ENCODE results near the gene TRAF1.

- TF ChIP-seq EZH2 (IDR thresholded peaks at IDR 0.05) (no peak), POLR2AphosphoS5 (IDR thresholded peaks at IDR 0.05; ENCODE audit: borderline replicate concordance, low read depth, low read length) (no peak), FOXP2 (optimal IDR thresholded peaks at IDR 0.05; ENCODE audit: control extremely low read depth, extremely low read length, insufficient read depth) (no peak)
Observed at GRCh38 chr9:120882935-120883607, 43.5 kb downstream of the TRAF1 start.
